ENCODE measurements around the gene ST6GALNAC4. TPM values are rescaled to one million over a fixed set of nuclear protein-coding genes. Genes with fewer than 3 reads are reported as not detected.

ST6GALNAC4 gene
- polyA plus RNA-seq, 1 donor (not counting 4 experiments of a cell fraction or from before 2014, with no cell fraction given) = 5.8 TPM

DNA sequence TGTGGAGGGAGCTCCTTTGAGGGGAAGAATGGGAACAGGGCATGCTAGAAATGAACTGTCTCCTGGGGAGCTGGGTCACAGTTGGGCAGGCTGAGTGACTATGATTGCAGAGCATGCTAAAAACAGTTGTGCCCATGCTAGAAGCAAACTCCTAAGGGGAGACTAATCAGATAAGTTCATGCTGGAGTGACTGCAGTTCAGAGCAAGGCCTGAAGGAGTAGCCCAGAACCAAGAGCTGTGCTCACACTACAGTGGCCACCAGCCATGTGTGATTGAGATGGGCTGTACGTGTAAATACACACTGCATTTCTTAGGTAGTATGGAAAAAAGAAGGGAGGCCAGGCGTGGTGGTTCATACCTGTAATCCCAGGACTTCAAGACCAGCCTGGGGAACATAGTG lies 29.0 kb downstream of the ST6GALNAC4 start:
- H3K9ac ChIP-seq (ENCODE audit: control insufficient read depth, extremely low read depth, insufficient read depth, low read length) = no peak overlapping the region
- H2AFZ ChIP-seq (ENCODE audit: control insufficient read depth, low read length) = no peak overlapping the region
- no peaks in the 10 kb centered on the region for H3K79me2 ChIP-seq (ENCODE audit: control insufficient read depth, insufficient read depth, low read length)
- H3K9me3 ChIP-seq (ENCODE audit: control insufficient read depth, low read depth, low read length) = peaks cover under 1% of the 10 kb centered on the region
- dilution Hi-C loops (cut with MboI; ENCODE audit: extremely low pct_ligation_motif_present, low sequenced_read_pairs) = no loop called here
- no peak for FAIRE-seq
- no peaks in the 10 kb centered on the region for H3K9me1 ChIP-seq (ENCODE audit: control insufficient read depth, extremely low read depth, insufficient read depth, low read length)
- no peak overlapping the region for H3K4me2 ChIP-seq (ENCODE audit: control insufficient read depth, extremely low read depth, insufficient read depth, low read depth, low read length)
- DNase-seq (ENCODE audit: low read depth, low spot score) = no peak
- H3K36me3 ChIP-seq (ENCODE audit: control insufficient read depth in 2 of 2, extremely low read depth in 1 of 2, insufficient read depth in 2 of 2, low read length in 2 of 2) = peaks cover 11 to 17% of the 10 kb centered on the region in 2 experiments
- no peaks in the 10 kb centered on the region for H4K20me1 ChIP-seq (ENCODE audit: control insufficient read depth, extremely low read depth, insufficient read depth, low read length)
- H3K27me3 ChIP-seq (ENCODE audit: control insufficient read depth, extremely low read depth, insufficient read depth, low read length) = no peaks in the 10 kb centered on the region
- no peak overlapping the region for H3K27ac ChIP-seq (ENCODE audit: control insufficient read depth, insufficient read depth, low read length)
- H3K4me3 ChIP-seq (ENCODE audit: control insufficient read depth in 2 of 3, extremely low read depth in 1 of 3, insufficient read depth in 2 of 3, low read depth in 1 of 3, low read length in 3 of 3) = no peak overlapping the region
- no peaks in the 10 kb centered on the region for H3K4me1 ChIP-seq (ENCODE audit: control insufficient read depth, extremely low read depth, insufficient read depth, low read length)
- TF ChIP-seq, protein P1, sequence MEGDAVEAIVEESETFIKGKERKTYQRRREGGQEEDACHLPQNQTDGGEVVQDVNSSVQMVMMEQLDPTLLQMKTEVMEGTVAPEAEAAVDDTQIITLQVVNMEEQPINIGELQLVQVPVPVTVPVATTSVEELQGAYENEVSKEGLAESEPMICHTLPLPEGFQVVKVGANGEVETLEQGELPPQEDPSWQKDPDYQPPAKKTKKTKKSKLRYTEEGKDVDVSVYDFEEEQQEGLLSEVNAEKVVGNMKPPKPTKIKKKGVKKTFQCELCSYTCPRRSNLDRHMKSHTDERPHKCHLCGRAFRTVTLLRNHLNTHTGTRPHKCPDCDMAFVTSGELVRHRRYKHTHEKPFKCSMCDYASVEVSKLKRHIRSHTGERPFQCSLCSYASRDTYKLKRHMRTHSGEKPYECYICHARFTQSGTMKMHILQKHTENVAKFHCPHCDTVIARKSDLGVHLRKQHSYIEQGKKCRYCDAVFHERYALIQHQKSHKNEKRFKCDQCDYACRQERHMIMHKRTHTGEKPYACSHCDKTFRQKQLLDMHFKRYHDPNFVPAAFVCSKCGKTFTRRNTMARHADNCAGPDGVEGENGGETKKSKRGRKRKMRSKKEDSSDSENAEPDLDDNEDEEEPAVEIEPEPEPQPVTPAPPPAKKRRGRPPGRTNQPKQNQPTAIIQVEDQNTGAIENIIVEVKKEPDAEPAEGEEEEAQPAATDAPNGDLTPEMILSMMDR (optimal IDR thresholded peaks at IDR 0.05 in 1 of 3, IDR thresholded peaks at IDR 0.05 in 1 of 3, conservative IDR thresholded peaks at IDR 0.05 in 1 of 3; ENCODE audit: extremely low read depth in 1 of 3, insufficient read depth in 2 of 3, low read length in 3 of 3) = peak in 2 of 3 experiments; percentile 20 to 25
- no peak for TF ChIP-seq EZH2 (IDR thresholded peaks at IDR 0.05; ENCODE audit: low read length)

DNA sequence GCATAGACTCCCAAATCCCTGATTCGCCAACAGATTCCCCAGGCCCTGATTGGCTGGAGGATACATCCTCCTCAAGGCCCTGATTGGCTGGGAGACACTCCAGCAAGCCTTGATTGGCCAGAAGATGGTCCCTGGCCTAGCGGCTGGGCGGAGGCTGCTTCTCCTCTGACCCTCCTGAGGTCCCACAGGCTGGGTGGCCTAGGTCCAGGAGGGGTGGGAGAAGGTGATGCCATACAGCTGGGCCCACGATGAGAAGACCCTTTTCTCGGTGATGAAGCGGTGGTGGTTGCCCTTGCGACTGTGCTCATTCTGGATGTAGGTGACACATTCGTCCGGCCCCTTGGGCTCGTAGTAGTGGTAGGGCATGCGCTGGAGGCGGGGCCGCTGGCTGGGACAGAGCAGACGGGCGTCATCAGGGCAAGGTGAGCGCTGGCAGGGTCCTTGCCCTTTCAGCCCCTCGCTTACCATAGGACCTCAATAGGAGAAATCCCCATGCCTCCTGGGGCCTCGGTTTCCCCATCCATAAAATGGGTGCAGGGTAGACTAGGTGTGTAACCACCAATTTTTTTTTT lies 30.4 kb downstream of the ST6GALNAC4 start:
- Histone ChIP-seq H3K36me3 (ENCODE audit: control insufficient read depth in 2 of 2, extremely low read depth in 1 of 2, insufficient read depth in 2 of 2, low read length in 2 of 2) (peaks cover 11 to 16% of the 10 kb centered on the region in 2 experiments), H3K27me3 (ENCODE audit: control insufficient read depth, extremely low read depth, insufficient read depth, low read length) (no peaks in the 10 kb centered on the region), H3K27ac (ENCODE audit: control insufficient read depth, insufficient read depth, low read length) (no peak overlapping the region), H4K20me1 (ENCODE audit: control insufficient read depth, extremely low read depth, insufficient read depth, low read length) (no peaks in the 10 kb centered on the region), H3K9me1 (ENCODE audit: control insufficient read depth, extremely low read depth, insufficient read depth, low read length) (no peaks in the 10 kb centered on the region), H3K4me1 (ENCODE audit: control insufficient read depth, extremely low read depth, insufficient read depth, low read length) (no peaks in the 10 kb centered on the region), H3K9me3 (ENCODE audit: control insufficient read depth, low read depth, low read length) (no peaks in the 10 kb centered on the region), H2AFZ (ENCODE audit: control insufficient read depth, low read length) (no peak overlapping the region), H3K79me2 (ENCODE audit: control insufficient read depth, insufficient read depth, low read length) (no peaks in the 10 kb centered on the region), H3K4me3 (ENCODE audit: control insufficient read depth in 2 of 3, extremely low read depth in 1 of 3, insufficient read depth in 2 of 3, low read depth in 1 of 3, low read length in 3 of 3) (no peak overlapping the region), H3K9ac (ENCODE audit: control insufficient read depth, extremely low read depth, insufficient read depth, low read length) (no peak overlapping the region), H3K4me2 (ENCODE audit: control insufficient read depth, extremely low read depth, insufficient read depth, low read depth, low read length) (no peak overlapping the region)
- dilution Hi-C loops (cut with MboI; ENCODE audit: extremely low pct_ligation_motif_present, low sequenced_read_pairs) = no loop called here
- FAIRE-seq (no peak), DNase-seq (ENCODE audit: low read depth, low spot score) (no peak)
- no peak for TF ChIP-seq EZH2 (IDR thresholded peaks at IDR 0.05; ENCODE audit: low read length)
- TF ChIP-seq, protein P1 (optimal IDR thresholded peaks at IDR 0.05 in 1 of 3, IDR thresholded peaks at IDR 0.05 in 1 of 3, conservative IDR thresholded peaks at IDR 0.05 in 1 of 3; ENCODE audit: extremely low read depth in 1 of 3, insufficient read depth in 2 of 3, low read length in 3 of 3) = no peak
